GM12878 (cell line): Measurements from ENCODE around the gene SLC4A8. TPM values are rescaled to one million over a fixed set of nuclear protein-coding genes. Genes with fewer than 3 reads are reported as not detected.

ENCODE experiments used
- BACH1 ChIP-seq: fragments of 450-650 bp; IDR thresholded peaks from 2 replicates; pipeline ENCODE4 v1.6.1; 2017; ENCODE audit warnings: mild to moderate bottlenecking, borderline replicate concordance
- MTA3 ChIP-seq: IDR thresholded peaks from 2 replicates; pipeline ENCODE4 v1.6.1; 2012; ENCODE audit warnings: low read length, inconsistent platforms, borderline replicate concordance
- MYB ChIP-seq: fragments of 150-350 bp; IDR thresholded peaks from 2 replicates; pipeline ENCODE4 v1.6.1; 2014; ENCODE audit warnings: mild to moderate bottlenecking, low read depth, low read length, borderline replicate concordance
- polyA plus RNA-seq, 11 experiments: library from polyadenylated mRNA; depleted of rRNA in 4 of 11; unstranded in 6 of 11; stranded (reverse) in 5 of 11; fragments of >200 nt; fragmentation: Nextera tagmentation in 4 of 11; fragmentation: Illumina TruSeq in 1 of 11; extraction: Ambion mirVana in 4 of 11; extraction: Trizol in 1 of 11; gene quantifications; 1 replicate in 1 of 11; 2 replicates in 10 of 11; pipeline versions ENCODE4 v1.2.1 to v1.2.3, GENCODE V29; 2011 to 2016; ENCODE audit warnings: inconsistent platforms in 2 of 11, missing spikeins in 2 of 11, low read depth in 1 of 11
- total RNA-seq, 4 experiments: library from RNA; depleted of rRNA in 3 of 4; stranded (reverse); fragments of >200 nt in 3 of 4; fragmentation: Illumina TruSeq in 1 of 4; extraction: Trizol in 1 of 4; gene quantifications; 2 replicates each; pipeline versions ENCODE4 v1.2.1 to v1.2.3, GENCODE V29; 2013 to 2021
- TF ChIP-seq, protein P1 (sequence below): fragments of 450-650 bp; IDR thresholded peaks from 2 replicates; pipeline ENCODE4 v1.6.1; 2017; ENCODE audit warnings: mild to moderate bottlenecking
- TF ChIP-seq, protein P2 (sequence below): fragments of 450-650 bp; formaldehyde crosslinking; IDR thresholded peaks from 2 replicates; pipeline ENCODE4 v1.5.0; 2022; ENCODE audit warnings: mild to moderate bottlenecking, missing genetic modification characterization

SLC4A8 gene
- total and polyA plus RNA-seq, 10 of the 15 experiments (the other 5 are each of a cell fraction or from before 2014, with no cell fraction given): 1.4 to 7.7 (median 3.7) TPM

DNA sequence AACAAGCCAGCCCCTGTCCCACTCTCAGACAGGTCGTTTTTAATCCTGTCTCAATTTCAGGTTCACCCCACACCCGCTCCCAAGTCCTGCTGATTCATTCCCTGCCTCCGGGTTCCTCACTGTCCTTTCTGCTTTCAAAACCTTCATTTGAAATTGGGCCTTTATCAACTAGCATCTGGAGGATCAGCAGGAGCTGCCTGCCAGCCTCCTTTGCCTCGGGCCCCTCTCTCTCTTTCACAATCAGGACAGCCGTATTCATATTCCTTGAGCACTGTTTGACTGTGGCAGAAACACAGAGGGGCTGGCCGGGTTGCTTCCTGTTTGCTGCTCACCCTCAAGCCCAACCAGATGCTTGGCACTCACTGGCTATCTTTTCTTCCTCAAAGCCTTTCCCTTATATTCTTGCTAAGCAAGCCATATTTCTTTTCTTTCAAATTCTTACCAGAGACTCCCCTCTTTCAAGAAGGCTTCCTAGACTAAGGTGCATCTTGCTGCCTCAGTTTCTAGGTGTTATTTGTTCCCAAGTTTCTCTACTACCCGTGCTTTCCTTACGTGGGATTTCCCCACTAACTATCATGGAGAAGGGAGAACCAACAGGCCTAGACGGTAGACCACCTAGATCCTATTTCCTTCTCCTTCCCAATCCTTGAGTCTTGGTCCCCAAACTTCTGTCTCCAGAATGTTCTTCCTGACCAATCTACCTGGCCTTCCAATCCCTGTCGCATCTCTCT, 36.4 kb upstream of the SLC4A8 start (continued):
- TF ChIP-seq, protein P1, sequence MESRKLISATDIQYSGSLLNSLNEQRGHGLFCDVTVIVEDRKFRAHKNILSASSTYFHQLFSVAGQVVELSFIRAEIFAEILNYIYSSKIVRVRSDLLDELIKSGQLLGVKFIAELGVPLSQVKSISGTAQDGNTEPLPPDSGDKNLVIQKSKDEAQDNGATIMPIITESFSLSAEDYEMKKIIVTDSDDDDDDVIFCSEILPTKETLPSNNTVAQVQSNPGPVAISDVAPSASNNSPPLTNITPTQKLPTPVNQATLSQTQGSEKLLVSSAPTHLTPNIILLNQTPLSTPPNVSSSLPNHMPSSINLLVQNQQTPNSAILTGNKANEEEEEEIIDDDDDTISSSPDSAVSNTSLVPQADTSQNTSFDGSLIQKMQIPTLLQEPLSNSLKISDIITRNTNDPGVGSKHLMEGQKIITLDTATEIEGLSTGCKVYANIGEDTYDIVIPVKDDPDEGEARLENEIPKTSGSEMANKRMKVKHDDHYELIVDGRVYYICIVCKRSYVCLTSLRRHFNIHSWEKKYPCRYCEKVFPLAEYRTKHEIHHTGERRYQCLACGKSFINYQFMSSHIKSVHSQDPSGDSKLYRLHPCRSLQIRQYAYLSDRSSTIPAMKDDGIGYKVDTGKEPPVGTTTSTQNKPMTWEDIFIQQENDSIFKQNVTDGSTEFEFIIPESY: no peak
- no peak for TF ChIP-seq MTA3
- TF ChIP-seq BACH1: no peak
- no peak for TF ChIP-seq MYB
- TF ChIP-seq, protein P2, sequence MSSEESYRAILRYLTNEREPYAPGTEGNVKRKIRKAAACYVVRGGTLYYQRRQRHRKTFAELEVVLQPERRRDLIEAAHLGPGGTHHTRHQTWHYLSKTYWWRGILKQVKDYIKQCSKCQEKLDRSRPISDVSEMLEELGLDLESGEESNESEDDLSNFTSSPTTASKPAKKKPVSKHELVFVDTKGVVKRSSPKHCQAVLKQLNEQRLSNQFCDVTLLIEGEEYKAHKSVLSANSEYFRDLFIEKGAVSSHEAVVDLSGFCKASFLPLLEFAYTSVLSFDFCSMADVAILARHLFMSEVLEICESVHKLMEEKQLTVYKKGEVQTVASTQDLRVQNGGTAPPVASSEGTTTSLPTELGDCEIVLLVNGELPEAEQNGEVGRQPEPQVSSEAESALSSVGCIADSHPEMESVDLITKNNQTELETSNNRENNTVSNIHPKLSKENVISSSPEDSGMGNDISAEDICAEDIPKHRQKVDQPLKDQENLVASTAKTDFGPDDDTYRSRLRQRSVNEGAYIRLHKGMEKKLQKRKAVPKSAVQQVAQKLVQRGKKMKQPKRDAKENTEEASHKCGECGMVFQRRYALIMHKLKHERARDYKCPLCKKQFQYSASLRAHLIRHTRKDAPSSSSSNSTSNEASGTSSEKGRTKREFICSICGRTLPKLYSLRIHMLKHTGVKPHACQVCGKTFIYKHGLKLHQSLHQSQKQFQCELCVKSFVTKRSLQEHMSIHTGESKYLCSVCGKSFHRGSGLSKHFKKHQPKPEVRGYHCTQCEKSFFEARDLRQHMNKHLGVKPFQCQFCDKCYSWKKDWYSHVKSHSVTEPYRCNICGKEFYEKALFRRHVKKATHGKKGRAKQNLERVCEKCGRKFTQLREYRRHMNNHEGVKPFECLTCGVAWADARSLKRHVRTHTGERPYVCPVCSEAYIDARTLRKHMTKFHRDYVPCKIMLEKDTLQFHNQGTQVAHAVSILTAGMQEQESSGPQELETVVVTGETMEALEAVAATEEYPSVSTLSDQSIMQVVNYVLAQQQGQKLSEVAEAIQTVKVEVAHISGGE (CRISPR knock-in tag): no peak
